Measurements from ENCODE around the gene GNA12. TPM values are rescaled to one million over a fixed set of nuclear protein-coding genes. Genes with fewer than 3 reads are reported as not detected.

GNA12 gene
- total and polyA plus RNA-seq, 2 of the 4 experiments (the other 2 are of a cell fraction), result 14.3 to 93.9 TPM

GRCh38 chr7:2776401-2776800 lies 67.7 kb downstream of the GNA12 start:
- Histone ChIP-seq H3K9me3 (ENCODE audit: control insufficient read depth, insufficient read depth, low read length) (no peaks in the 10 kb centered on the region), H3K36me3 (ENCODE audit: control insufficient read depth, insufficient read depth, low read length) (peaks cover 17% of the 10 kb centered on the region), H3K18ac (ENCODE audit: low read depth, low read length) (no peak overlapping the region), H3K4me2 (ENCODE audit: low read depth, low read length) (no peak overlapping the region), H3K27me3 (ENCODE audit: control insufficient read depth, insufficient read depth, low read length) (no peaks in the 10 kb centered on the region), H3K4me3 (ENCODE audit: insufficient read depth, low read depth, low read length) (no peak overlapping the region), H3K27ac (ENCODE audit: insufficient read depth, low read length) (no peak overlapping the region), H2AK9ac (replicated peaks; ENCODE audit: low read depth, low read length, poor library complexity) (no peak overlapping the region), H3K79me1 (ENCODE audit: low read depth in 1 of 2, low read length in 2 of 2) (peaks cover 39 to 83% of the 10 kb centered on the region in 2 experiments), H2AK5ac (ENCODE audit: low read depth, low read length) (0 out of 2 replicates have a peak overlapping the region, but pooled peaks have one; percentile 18), H3K4ac (ENCODE audit: low read depth, low read length) (no peak overlapping the region), H3K9ac (ENCODE audit: low read depth, low read length) (no peak overlapping the region), H2AFZ (replicated peaks; ENCODE audit: low read length, poor library complexity) (no peak overlapping the region), H2BK5ac (ENCODE audit: low read depth, low read length, poor library complexity, severe bottlenecking) (no peak overlapping the region), H3K56ac (ENCODE audit: extremely low read depth, insufficient read depth, low read length) (no peak overlapping the region), H3K14ac (replicated peaks; ENCODE audit: low read depth, low read length) (no peak overlapping the region), H4K8ac (ENCODE audit: low read depth in 2 of 2, low read length in 2 of 2) (no peak overlapping the region), H2BK20ac (ENCODE audit: low read depth, low read length) (no peak overlapping the region), H3K4me1 (ENCODE audit: control insufficient read depth, insufficient read depth, low read length) (peaks cover 1% of the 10 kb centered on the region), H3K9me1 (ENCODE audit: insufficient read depth, low read length) (peaks cover 14% of the 10 kb centered on the region), H2BK15ac (ENCODE audit: low read depth, low read length) (no peak overlapping the region), H4K20me1 (ENCODE audit: insufficient read depth, low read length) (peaks cover 1% of the 10 kb centered on the region; the same call in 1 of the 2 replicates), H4K91ac (ENCODE audit: insufficient read depth, low read depth, low read length) (no peak overlapping the region), H3K23ac (ENCODE audit: low read depth, low read length) (no peak overlapping the region), H4K5ac (ENCODE audit: low read depth, low read length) (no peak overlapping the region), H2BK120ac (ENCODE audit: low read depth, low read length) (no peak overlapping the region)
- dilution Hi-C loops (cut with HindIII; ENCODE audit: low sequenced_read_pairs, unreplicated experiment) (no loop called here), in situ Hi-C loops (cut with MboI; ENCODE audit: low sequenced_read_pairs) (no loop called here), intact Hi-C loops (cut with micrococcal nuclease) (no loop called here)
- TF ChIP-seq MAZ (IDR thresholded peaks at IDR 0.05; ENCODE audit: borderline replicate concordance, low read depth, low read length) (no peak), SMC3 (IDR thresholded peaks at IDR 0.05; ENCODE audit: low read depth, low read length) (no peak), MAFK (IDR thresholded peaks at IDR 0.05; ENCODE audit: low read depth, low read length) (no peak), MXI1 (IDR thresholded peaks at IDR 0.05; ENCODE audit: borderline replicate concordance, low read depth, low read length) (no peak), ELK1 (IDR thresholded peaks at IDR 0.05; ENCODE audit: borderline replicate concordance, low read depth, low read length) (no peak), CEBPB (IDR thresholded peaks at IDR 0.05; ENCODE audit: low read depth, low read length) (no peak), POLR2A (IDR thresholded peaks at IDR 0.05; ENCODE audit: low read depth, low read length) (no peak), CHD1 (IDR thresholded peaks at IDR 0.05; ENCODE audit: low read depth, low read length) (no peak), CTCF (conservative IDR thresholded peaks at IDR 0.05; ENCODE audit: low read depth, low read length) (no peak), FOS (IDR thresholded peaks at IDR 0.05; ENCODE audit: low read depth, low read length) (no peak), RCOR1 (IDR thresholded peaks at IDR 0.05; ENCODE audit: insufficient replicate concordance, low read length) (no peak), USF2 (IDR thresholded peaks at IDR 0.05; ENCODE audit: low read depth, low read length) (no peak)
- WGBS, 2 experiments (ENCODE audit: extremely low coverage in 2 of 2, insufficient read length in 1 of 2), result 99% methylated on average over 10 of the region's 12 CpGs; no CpG with 5 or more reads in 1 of the 2 experiments
- CTCF ChIA-PET, result no interaction called here
- POLR2A ChIA-PET (ENCODE audit: unreplicated experiment), result no interaction called here
- BruUV-seq (replicated peaks), result no TSS peak
- ATAC-seq (ENCODE audit: low read depth), result no peak
- DNase-seq, result no peak

Measured in IMR-90 (cell line).